Stimulated activated memory B cell treated with anti-CD40 and anti-IgM and Interleukin-4, amounts not matched to agents 10 μg/mL and 1 μg/mL and 100 μg/mL, for 72 hours (primary cell): ENCODE results near the gene PRR5L.

Source experiments
- ATAC-seq: fragments of 150-1000 bp; cut with Tn5 transposase; 2 replicates; pipeline ENCODE4 v1.10.0; 2021
- H3K27ac Mint-ChIP-seq: one replicate; pipeline ENCODE4 v1.8.0; 2022; ENCODE audit warnings: mild to moderate bottlenecking, mixed read lengths
- H3K27me3 Mint-ChIP-seq: one replicate; pipeline ENCODE4 v1.8.0; 2022; ENCODE audit warnings: mixed read lengths
- H3K36me3 Mint-ChIP-seq: one replicate; pipeline ENCODE4 v1.8.0; 2022; ENCODE audit warnings: mixed read lengths
- H3K4me1 Mint-ChIP-seq: one replicate; pipeline ENCODE4 v1.8.0; 2022; ENCODE audit warnings: mixed read lengths
- H3K4me3 Mint-ChIP-seq: one replicate; pipeline ENCODE4 v1.8.0; 2022; ENCODE audit warnings: mild to moderate bottlenecking, moderate library complexity, mixed read lengths
- H3K9me3 Mint-ChIP-seq: one replicate; pipeline ENCODE4 v1.8.0; 2022; ENCODE audit warnings: mixed read lengths

The PRR5L gene

DNA sequence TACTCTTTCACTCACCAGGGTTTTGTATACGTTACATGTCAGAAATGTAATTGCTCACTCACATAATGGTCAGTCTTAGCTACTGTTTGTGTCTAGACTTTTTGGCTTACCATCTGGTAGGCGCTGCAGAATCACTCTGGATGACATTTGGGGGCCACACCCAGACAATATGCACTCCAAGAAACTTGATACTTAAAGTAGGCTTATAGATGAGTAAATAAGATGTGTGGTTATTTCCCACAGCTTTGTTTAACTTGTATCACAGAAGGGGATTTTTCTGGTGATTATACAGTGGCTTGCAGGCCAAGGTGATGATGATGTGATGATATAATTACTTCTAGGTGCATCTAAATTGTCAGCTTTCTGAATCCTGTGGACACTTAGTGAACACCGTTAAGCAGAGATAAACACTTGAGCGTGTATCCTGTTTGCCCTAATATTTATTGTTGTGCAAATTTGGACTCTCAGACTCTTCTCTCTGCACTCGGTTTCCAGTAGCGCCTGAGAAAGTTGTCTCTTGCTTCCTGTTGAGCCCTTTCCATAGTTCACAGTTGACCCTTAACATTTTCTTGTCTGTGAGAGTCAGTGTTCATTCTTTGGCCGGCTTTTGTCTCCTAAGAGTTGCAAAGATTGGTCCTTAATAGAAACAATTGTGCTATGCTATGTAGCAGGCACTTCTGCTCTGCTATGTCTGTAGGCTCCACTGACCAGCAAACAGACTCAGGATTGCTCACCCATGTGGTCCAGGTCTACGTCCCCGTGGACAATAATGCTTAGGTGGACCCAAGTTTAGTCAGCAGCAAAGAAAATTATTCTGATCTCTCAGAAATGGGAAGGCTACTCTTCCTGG is 89.3 kb downstream of the PRR5L start:
- peaks cover 15% of the 10 kb centered on the region for H3K4me1 Mint-ChIP-seq
- no peaks in the 10 kb centered on the region for H3K9me3 Mint-ChIP-seq
- no peaks in the 10 kb centered on the region for H3K27me3 Mint-ChIP-seq
- H3K4me3 Mint-ChIP-seq, result no peak overlapping the region
- no peak overlapping the region for H3K27ac Mint-ChIP-seq
- no peak for ATAC-seq
- H3K36me3 Mint-ChIP-seq, result no peaks in the 10 kb centered on the region

DNA sequence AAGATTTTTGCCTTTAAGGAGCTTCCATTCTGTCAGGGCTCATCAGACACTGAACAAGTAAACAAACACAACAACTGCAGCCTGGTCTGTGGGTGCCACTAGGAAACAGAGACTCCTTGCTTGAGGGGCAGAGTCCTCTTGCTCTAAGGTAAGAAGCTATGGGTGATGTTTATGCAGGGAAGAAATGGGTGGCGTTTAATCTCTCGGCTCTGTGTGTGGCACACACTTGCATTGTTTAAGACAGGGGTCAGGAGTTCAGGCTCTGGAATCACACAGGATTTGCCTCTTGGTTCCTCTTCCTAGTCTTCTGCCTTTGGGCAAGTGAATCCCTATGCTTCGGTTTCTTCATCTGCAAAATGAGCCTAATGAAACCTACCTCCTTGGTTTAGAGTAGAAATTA is 90.3 kb downstream of the PRR5L start:
- Mint-ChIP-seq H3K9me3 (no peaks in the 10 kb centered on the region), H3K36me3 (no peaks in the 10 kb centered on the region), H3K27ac (no peak overlapping the region), H3K27me3 (no peaks in the 10 kb centered on the region), H3K4me3 (no peak overlapping the region), H3K4me1 (peaks cover 18% of the 10 kb centered on the region)
- no peak for ATAC-seq

DNA sequence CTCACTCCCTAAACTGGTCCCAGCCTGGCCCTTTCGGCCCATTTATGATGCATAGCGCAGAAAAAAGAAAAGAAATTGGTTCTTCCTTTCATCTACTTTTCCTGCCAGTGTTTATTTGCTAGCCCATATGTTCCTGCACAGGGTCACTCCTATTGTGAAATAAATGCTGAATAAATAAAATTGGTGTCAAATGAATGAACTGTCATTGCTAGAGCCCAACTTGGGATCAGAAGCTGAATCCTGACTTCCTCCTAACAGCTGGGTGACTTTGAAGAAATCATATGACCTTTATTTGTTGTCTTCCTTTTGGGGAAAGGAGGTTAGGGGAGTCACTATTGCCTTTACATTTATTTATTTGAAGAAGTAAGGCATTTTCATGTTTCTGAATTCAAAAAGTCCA is 92.0 kb downstream of the PRR5L start:
- no peaks in the 10 kb centered on the region for H3K36me3 Mint-ChIP-seq
- peaks cover 5% of the 10 kb centered on the region for H3K9me3 Mint-ChIP-seq
- ATAC-seq, result no peak
- no peak overlapping the region for H3K27ac Mint-ChIP-seq
- H3K4me3 Mint-ChIP-seq, result no peak overlapping the region
- H3K4me1 Mint-ChIP-seq, result peaks cover 34% of the 10 kb centered on the region
- no peaks in the 10 kb centered on the region for H3K27me3 Mint-ChIP-seq

DNA sequence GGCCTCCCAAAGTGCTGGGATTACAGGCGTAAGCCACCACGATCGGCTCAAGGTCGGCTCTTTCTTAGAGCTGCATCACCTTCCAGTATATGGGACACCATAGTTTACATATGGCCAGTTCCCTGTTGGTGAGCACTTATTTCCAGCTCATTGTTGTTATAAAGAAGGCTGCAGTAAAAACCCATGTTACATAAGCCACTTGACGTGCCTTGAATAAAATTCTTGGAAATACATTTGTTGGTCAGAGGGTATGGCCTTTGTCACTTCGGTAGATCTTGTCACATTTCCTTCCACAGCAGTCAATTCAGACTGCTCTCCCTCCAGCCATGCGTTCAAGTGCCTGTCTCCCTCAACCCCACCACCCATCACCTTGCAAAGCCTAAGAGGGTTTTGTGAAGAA is 92.9 kb downstream of the PRR5L start:
- H3K36me3 Mint-ChIP-seq, result no peaks in the 10 kb centered on the region
- ATAC-seq, result no peak
- no peak overlapping the region for H3K27ac Mint-ChIP-seq
- no peak overlapping the region for H3K4me3 Mint-ChIP-seq
- H3K4me1 Mint-ChIP-seq, result peaks cover 37% of the 10 kb centered on the region
- H3K9me3 Mint-ChIP-seq, result peaks cover 5% of the 10 kb centered on the region
- H3K27me3 Mint-ChIP-seq, result no peaks in the 10 kb centered on the region

DNA sequence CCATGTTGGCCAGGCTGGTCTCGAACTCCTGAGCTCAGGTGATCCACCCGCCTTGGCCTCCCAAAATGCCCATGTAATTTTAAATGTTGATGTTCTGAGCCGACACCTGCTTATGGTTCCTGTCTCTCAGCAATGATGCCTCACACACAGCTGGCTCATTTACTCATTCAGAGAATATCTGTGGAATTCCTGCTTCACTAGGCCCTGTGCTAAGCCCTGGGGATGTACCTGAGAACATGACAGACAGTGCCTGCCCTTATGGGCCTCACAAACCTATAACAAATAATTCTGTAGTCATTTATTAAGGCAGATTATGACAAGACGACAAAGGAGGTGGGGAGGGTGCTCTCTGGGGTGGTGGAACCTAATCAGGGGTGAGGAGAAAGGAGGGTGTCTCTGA is 93.7 kb downstream of the PRR5L start:
- peaks cover 45% of the 10 kb centered on the region for H3K4me1 Mint-ChIP-seq
- H3K9me3 Mint-ChIP-seq, result peaks cover 5% of the 10 kb centered on the region
- H3K27me3 Mint-ChIP-seq, result no peaks in the 10 kb centered on the region
- ATAC-seq, result peak; percentile 81
- H3K27ac Mint-ChIP-seq, result peak overlapping the region; percentile 72
- H3K4me3 Mint-ChIP-seq, result no peak overlapping the region
- H3K36me3 Mint-ChIP-seq, result no peaks in the 10 kb centered on the region

DNA sequence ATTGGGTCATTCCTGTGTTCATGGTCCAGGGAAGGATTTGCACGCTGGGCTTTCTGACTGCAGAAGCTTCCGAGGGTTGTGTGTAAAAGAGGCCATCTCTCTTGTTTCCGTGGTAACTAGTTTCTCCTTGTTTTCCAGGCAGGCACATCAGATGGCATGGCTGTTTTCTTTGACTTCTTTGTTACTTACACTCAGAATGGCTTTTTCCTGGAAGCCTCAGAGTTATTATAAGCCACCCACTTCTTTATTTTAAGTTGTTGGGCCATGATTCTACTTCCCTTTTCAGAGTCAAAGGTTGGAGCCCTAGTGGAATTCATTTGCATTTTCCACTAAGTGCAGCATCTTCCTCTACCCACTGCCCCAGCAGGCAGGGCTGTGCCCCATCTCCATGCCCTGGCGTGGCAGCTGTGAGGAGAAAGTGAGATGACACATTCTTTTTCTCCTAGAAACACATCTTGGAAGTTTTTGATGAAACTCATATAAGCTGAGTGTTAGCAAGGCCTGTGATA is 94.9 kb downstream of the PRR5L start:
- Mint-ChIP-seq H3K4me3 (peak overlapping the region; percentile 25), H3K4me1 (peaks cover 46% of the 10 kb centered on the region), H3K27me3 (no peaks in the 10 kb centered on the region), H3K27ac (peak overlapping the region; percentile 72), H3K36me3 (no peaks in the 10 kb centered on the region), H3K9me3 (peaks cover 5% of the 10 kb centered on the region)
- peak; percentile 86 for ATAC-seq

DNA sequence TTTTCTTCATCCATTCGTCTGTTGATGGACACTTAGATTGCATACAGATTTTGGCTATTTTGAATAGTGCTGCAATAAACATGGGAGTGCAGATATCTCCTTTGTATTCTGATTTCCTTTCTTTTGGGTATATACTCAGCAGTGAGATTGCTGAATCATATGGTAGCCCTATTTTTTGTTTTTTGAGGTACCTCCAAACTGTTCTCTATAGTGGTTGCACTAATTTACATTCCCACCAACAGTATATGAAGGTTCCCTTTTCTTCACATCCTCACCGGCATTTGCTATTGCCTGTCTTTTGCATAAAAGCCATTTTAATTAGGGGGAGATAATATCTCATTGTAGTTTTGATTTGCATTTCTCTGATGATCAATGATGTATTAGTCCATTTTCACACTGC is 96.1 kb downstream of the PRR5L start:
- no peaks in the 10 kb centered on the region for H3K27me3 Mint-ChIP-seq
- no peaks in the 10 kb centered on the region for H3K36me3 Mint-ChIP-seq
- no peak overlapping the region for H3K27ac Mint-ChIP-seq
- peaks cover 5% of the 10 kb centered on the region for H3K9me3 Mint-ChIP-seq
- peaks cover 46% of the 10 kb centered on the region for H3K4me1 Mint-ChIP-seq
- H3K4me3 Mint-ChIP-seq, result no peak overlapping the region
- no peak for ATAC-seq

DNA sequence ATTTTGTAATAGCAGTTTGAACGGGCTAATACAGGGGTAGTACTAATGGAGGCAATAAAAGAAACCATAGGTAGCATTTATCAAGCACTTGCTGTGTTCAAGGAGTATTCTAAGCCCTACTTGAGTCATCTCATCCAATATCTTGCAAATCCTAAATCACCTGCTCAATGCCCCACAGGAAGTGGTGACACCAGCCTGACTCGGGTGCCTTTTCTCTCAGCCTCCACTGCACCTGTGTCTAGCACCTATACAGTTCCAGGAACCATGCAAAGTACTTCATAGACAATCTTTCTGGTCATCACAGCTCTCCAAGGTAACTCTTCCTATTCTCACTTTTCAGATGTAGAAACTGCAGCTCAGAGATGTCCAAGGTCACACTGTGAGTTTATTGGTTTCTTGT is 98.0 kb downstream of the PRR5L start:
- H3K36me3 Mint-ChIP-seq, result no peaks in the 10 kb centered on the region
- H3K27me3 Mint-ChIP-seq, result no peaks in the 10 kb centered on the region
- H3K9me3 Mint-ChIP-seq, result peaks cover 5% of the 10 kb centered on the region
- no peak overlapping the region for H3K27ac Mint-ChIP-seq
- peaks cover 47% of the 10 kb centered on the region for H3K4me1 Mint-ChIP-seq
- peak; percentile 38 for ATAC-seq
- no peak overlapping the region for H3K4me3 Mint-ChIP-seq

DNA sequence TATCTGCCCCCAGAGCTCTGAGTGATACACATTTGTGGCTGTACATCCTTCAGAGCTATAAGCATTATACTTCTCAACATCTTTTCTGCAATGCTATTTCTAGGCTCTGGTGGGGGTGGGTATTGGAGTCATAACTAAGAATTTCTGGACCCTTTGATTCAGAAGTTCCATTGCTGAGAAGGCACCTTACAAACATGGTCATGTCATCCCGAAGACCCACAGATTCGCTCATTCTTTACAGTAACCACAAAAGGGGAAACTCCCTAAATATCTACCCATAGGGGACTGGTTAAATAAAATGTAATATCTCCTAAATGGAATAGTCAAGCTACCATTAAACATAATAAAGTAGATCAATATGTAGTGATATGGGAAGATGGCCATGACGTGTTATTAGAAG is 98.8 kb downstream of the PRR5L start:
- H3K4me3 Mint-ChIP-seq, result no peak overlapping the region
- H3K4me1 Mint-ChIP-seq, result peaks cover 50% of the 10 kb centered on the region
- no peaks in the 10 kb centered on the region for H3K27me3 Mint-ChIP-seq
- no peak overlapping the region for H3K27ac Mint-ChIP-seq
- H3K36me3 Mint-ChIP-seq, result no peaks in the 10 kb centered on the region
- peaks cover 5% of the 10 kb centered on the region for H3K9me3 Mint-ChIP-seq
- ATAC-seq, result peak; percentile 26

DNA sequence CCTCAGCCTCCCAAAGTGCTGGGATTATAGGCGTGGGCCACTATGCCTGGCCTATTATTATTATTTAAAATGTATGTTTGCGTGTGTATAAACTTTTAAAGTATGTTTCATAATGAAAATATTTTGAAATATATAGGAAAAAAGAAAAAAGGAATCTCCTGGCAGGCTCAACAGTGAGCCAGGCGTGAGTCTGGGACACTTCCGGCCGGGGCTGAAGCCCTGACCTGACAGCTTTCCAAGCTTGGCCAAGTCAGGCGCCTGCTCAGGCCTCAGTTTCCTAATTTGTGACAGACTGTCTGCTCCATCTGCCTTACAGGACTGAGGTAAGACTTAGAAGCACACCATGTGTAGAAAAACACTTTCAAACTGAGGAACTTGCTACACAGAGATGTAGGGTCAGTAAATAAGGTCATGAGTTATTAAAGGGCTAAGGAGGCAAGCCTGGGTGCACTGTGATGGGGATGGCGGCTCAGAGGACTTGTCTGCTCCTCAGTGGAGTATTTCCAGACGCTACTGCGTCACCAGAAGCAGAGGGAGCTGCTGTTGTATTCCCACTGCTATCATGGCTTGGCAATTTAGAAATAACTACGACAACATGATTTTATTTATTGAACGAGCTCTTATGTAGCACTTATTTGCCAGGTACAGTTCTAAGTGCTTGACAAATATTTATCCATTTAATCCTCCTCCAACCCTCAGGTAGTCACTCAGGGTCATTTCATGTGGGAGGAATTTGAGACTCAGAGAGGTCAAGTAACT is 100.1 kb downstream of the PRR5L start:
- no peak for ATAC-seq
- Mint-ChIP-seq H3K27me3 (no peaks in the 10 kb centered on the region), H3K9me3 (peaks cover 5% of the 10 kb centered on the region), H3K36me3 (no peaks in the 10 kb centered on the region), H3K4me1 (peaks cover 50% of the 10 kb centered on the region), H3K4me3 (no peak overlapping the region), H3K27ac (no peak overlapping the region)

DNA sequence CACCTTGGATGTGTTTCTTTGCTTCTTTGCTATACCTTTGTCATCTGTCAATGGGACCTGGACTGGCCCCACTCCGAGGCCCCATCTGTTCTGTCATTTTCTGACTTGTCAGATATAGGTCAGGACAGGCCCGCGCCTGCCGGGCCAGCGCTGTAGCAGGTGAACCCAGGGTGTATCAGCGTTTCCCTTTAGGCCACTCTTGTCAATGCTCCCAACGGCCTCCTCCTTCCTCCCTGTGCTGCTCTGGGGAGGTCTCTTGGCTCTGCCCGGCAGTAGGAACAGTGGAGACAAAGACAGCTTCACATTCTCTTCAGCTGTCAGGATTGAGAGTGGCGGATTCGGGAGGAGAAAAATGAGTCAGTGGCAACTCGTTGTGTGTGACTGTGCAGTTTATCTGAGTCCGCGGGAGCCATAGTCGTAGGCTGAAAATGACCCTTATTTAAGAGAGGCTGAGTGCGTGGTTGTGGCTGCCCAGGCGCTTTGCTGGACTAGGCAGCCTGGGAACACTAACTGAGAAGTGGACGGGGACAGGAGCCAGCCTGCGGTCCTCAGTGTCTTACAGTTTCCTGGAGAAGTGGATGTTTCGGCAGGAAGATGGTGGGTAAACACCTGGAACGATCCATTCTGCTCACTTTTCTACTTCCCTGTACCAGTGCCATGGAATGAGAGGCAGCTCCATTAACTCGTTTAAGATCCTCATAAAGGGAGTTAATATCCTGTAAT is 102.3 kb downstream of the PRR5L start:
- H3K27me3 Mint-ChIP-seq, result no peaks in the 10 kb centered on the region
- no peaks in the 10 kb centered on the region for H3K36me3 Mint-ChIP-seq
- ATAC-seq, result no peak
- H3K27ac Mint-ChIP-seq, result no peak overlapping the region
- H3K4me3 Mint-ChIP-seq, result no peak overlapping the region
- H3K9me3 Mint-ChIP-seq, result no peaks in the 10 kb centered on the region
- peaks cover 32% of the 10 kb centered on the region for H3K4me1 Mint-ChIP-seq

DNA sequence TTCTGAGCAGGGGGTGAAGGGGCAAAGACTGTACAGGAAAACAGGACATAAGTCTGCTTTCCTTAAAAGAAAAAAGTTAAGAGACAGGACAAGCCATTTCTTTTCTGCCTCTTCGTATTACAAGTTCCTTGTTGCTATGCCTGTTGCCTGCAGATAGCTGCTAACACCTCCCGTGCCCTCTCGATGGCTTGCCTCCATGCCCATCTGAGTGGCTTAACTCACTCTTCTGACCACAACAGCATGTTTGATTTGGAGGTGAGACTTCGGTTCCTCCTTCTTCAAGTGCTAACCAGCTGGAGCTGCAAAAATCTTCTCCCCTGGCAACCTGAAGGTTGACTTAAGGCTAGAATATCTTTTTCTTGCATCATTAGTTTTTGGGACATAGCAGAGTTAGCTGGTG is 103.1 kb downstream of the PRR5L start:
- H3K9me3 Mint-ChIP-seq, result no peaks in the 10 kb centered on the region
- H3K36me3 Mint-ChIP-seq, result no peaks in the 10 kb centered on the region
- no peak overlapping the region for H3K4me3 Mint-ChIP-seq
- H3K4me1 Mint-ChIP-seq, result peaks cover 28% of the 10 kb centered on the region
- H3K27me3 Mint-ChIP-seq, result no peaks in the 10 kb centered on the region
- no peak overlapping the region for H3K27ac Mint-ChIP-seq
- ATAC-seq, result no peak

DNA sequence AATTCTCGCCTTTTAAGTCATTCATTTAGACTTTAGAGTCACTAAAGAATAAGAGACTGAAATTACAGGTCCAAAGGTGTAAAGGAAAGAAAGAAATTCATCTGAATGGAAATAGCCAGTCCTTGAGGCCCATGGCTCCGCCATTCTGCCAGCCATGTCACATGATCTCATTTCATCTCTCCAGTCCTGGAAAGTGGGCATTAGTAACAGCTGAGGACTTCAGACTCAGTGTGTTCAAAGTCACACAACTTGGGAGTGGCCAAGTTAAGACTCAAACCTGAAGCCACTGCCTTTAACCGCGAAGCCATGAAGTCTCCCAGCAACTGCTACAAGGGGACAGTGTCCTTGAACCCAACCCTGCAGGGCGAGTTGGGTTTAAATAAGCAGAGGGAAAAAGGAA is 103.7 kb downstream of the PRR5L start:
- H3K4me3 Mint-ChIP-seq, result no peak overlapping the region
- no peaks in the 10 kb centered on the region for H3K36me3 Mint-ChIP-seq
- H3K9me3 Mint-ChIP-seq, result no peaks in the 10 kb centered on the region
- peaks cover 23% of the 10 kb centered on the region for H3K4me1 Mint-ChIP-seq
- no peaks in the 10 kb centered on the region for H3K27me3 Mint-ChIP-seq
- no peak for ATAC-seq
- H3K27ac Mint-ChIP-seq, result no peak overlapping the region

DNA sequence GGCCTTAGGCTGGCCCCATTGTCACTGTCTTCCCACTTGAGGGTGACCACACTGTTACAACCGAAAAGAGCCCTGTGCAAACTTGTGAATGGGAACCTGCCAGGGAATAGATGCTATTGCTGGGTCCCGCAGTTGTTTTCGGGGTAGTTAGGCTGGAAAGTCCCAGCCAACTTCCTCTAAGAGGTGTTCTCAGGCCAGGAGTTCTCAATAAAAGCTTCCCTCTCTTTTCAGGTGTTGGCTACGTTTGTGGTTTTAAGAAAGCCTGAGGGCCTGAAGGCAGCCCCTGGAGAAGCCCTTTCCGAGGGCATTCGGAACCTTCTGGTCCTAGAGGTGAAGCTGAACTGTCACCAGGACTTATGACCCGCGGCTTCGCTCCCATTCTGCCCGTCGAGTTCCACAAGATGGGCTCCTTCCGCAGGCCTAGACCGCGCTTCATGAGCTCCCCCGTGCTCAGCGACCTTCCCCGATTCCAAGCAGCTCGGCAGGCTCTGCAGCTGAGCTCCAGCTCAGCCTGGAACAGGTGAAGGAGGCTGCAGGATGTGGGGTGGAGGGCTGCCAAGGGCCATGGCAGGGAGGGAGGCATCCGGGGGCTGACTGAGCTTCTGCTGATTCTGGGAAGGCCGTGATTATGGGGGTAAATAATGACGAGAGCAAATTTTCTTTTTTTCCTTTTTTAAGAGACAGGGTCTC is 104.8 kb downstream of the PRR5L start:
- Mint-ChIP-seq H3K4me1 (peaks cover 22% of the 10 kb centered on the region), H3K4me3 (no peak overlapping the region), H3K27me3 (no peaks in the 10 kb centered on the region), H3K27ac (no peak overlapping the region), H3K36me3 (no peaks in the 10 kb centered on the region), H3K9me3 (no peaks in the 10 kb centered on the region)
- no peak for ATAC-seq
